Osteoblast (primary cell): ENCODE results near the gene CEP170B. TPM values are rescaled to one million over a fixed set of nuclear protein-coding genes. Genes with fewer than 3 reads are reported as not detected.
A peak's percentile ranks its signal among the peaks of the same experiment; 100 is the strongest.

Experiments
- DNase-seq: peaks from one replicate; pipeline ENCODE4 v3.0.0; 2011; ENCODE audit warnings: low spot score, mixed read lengths; ENCODE audit not compliant: insufficient read length; ENCODE audit errors: missing footprints
- H2AFZ ChIP-seq: 2 replicates; pipeline ENCODE4 v1.6.0; 2011; ENCODE audit warnings: mild to moderate bottlenecking, low read length
- H3K27ac ChIP-seq: 2 replicates; pipeline ENCODE4 v1.5.1; 2011; ENCODE audit warnings: mild to moderate bottlenecking, low read depth, low read length, moderate library complexity
- H3K27me3 ChIP-seq: 2 replicates; pipeline ENCODE4 v1.6.0; 2012; ENCODE audit warnings: mild to moderate bottlenecking, control low read depth, inconsistent platforms, low read length, moderate library complexity; ENCODE audit not compliant: insufficient read depth
- H3K36me3 ChIP-seq: 2 replicates; pipeline ENCODE4 v1.5.1; 2011; ENCODE audit warnings: mild to moderate bottlenecking, low read length, control low read depth, moderate library complexity; ENCODE audit not compliant: insufficient read depth
- H3K4me1 ChIP-seq: 2 replicates; pipeline ENCODE4 v1.5.1; 2011; ENCODE audit warnings: mild to moderate bottlenecking, low read length, control low read depth, moderate library complexity; ENCODE audit not compliant: insufficient read depth
- H3K4me2 ChIP-seq: 2 replicates; pipeline ENCODE4 v1.6.0; 2011; ENCODE audit warnings: mild to moderate bottlenecking, low read length; ENCODE audit not compliant: insufficient read depth
- H3K4me3 ChIP-seq: fragments of 200-600 bp; sonication (generic); 3 replicates; pipeline ENCODE4 v1.5.1; 2012; ENCODE audit warnings: mild to moderate bottlenecking, low read length, inconsistent platforms; ENCODE audit not compliant: insufficient read depth
- H3K79me2 ChIP-seq: 2 replicates; pipeline ENCODE4 v1.6.0; 2012; ENCODE audit warnings: mild to moderate bottlenecking, low read length, control low read depth, inconsistent platforms; ENCODE audit not compliant: insufficient read depth
- H3K9me3 ChIP-seq: 2 replicates; pipeline ENCODE4 v1.5.1; 2011; ENCODE audit warnings: low read depth, low read length, control low read depth
- H4K20me1 ChIP-seq: 2 replicates; pipeline ENCODE4 v1.6.0; 2012; ENCODE audit warnings: mild to moderate bottlenecking, low read length, control low read depth; ENCODE audit not compliant: insufficient read depth
- total RNA-seq: library from RNA; depleted of rRNA; stranded (reverse); fragments of >200 nt; gene quantifications from 2 replicates; pipeline ENCODE4 v1.2.3, GENCODE V29; 2012
- TF ChIP-seq, protein P1 (sequence below): IDR thresholded peaks from 2 replicates; pipeline ENCODE4 v1.5.1; 2011; ENCODE audit warnings: mild to moderate bottlenecking, low read depth, low read length, moderate library complexity; ENCODE audit errors: extremely low read depth

CEP170B gene
- total RNA-seq = 17.1 and 21.0 TPM in 2 replicates

- peak within 1 kb of the TSS; percentile 90 for H3K4me2 ChIP-seq
- peaks cover 29% of the 10 kb centered on the region for H4K20me1 ChIP-seq
- peaks cover under 1% of the 10 kb centered on the region for H3K36me3 ChIP-seq
- DNase-seq = peak; percentile 99
- peak within 1 kb of the TSS; percentile 69 for H3K27ac ChIP-seq
- H3K9me3 ChIP-seq = no peaks in the 10 kb centered on the region
- peaks cover 12% of the 10 kb centered on the region for H3K27me3 ChIP-seq
- H3K4me1 ChIP-seq = peaks cover 12% of the 10 kb centered on the region
- H2AFZ ChIP-seq = peak within 1 kb of the TSS; percentile 54
- peak within 1 kb of the TSS; percentile 87 for H3K4me3 ChIP-seq
- TF ChIP-seq, protein P1, sequence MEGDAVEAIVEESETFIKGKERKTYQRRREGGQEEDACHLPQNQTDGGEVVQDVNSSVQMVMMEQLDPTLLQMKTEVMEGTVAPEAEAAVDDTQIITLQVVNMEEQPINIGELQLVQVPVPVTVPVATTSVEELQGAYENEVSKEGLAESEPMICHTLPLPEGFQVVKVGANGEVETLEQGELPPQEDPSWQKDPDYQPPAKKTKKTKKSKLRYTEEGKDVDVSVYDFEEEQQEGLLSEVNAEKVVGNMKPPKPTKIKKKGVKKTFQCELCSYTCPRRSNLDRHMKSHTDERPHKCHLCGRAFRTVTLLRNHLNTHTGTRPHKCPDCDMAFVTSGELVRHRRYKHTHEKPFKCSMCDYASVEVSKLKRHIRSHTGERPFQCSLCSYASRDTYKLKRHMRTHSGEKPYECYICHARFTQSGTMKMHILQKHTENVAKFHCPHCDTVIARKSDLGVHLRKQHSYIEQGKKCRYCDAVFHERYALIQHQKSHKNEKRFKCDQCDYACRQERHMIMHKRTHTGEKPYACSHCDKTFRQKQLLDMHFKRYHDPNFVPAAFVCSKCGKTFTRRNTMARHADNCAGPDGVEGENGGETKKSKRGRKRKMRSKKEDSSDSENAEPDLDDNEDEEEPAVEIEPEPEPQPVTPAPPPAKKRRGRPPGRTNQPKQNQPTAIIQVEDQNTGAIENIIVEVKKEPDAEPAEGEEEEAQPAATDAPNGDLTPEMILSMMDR = no peak
- H3K79me2 ChIP-seq = peaks cover 44% of the 10 kb centered on the region
Observed at GRCh38 chr14:104865081-104865630, at the start of gene CEP170B. CEP170B (plus strand) TSS chr14:104865268; CDS start chr14:104868451, 3,183 bp downstream.

- H3K79me2 ChIP-seq = peaks cover 16% of the 10 kb centered on the region
- H3K4me3 ChIP-seq = peak overlapping the region; percentile 94
- H3K9me3 ChIP-seq = no peaks in the 10 kb centered on the region
- TF ChIP-seq, protein P1 = no peak
- no peak for DNase-seq
- H3K4me1 ChIP-seq = peaks cover 16% of the 10 kb centered on the region
- no peaks in the 10 kb centered on the region for H4K20me1 ChIP-seq
- H3K27ac ChIP-seq = peak overlapping the region; percentile 85
- H3K36me3 ChIP-seq = no peaks in the 10 kb centered on the region
- H3K27me3 ChIP-seq = no peaks in the 10 kb centered on the region
- peak overlapping the region; percentile 93 for H3K4me2 ChIP-seq
- peak overlapping the region; percentile 99 for H2AFZ ChIP-seq
Observed at GRCh38 chr14:104816616-104816884, 48.5 kb upstream of the CEP170B start.

- no peak overlapping the region for H3K27ac ChIP-seq
- peaks cover 16% of the 10 kb centered on the region for H3K4me1 ChIP-seq
- DNase-seq = peak; percentile 31
- no peaks in the 10 kb centered on the region for H3K36me3 ChIP-seq
- H3K27me3 ChIP-seq = no peaks in the 10 kb centered on the region
- H3K79me2 ChIP-seq = peaks cover 16% of the 10 kb centered on the region
- TF ChIP-seq, protein P1 = no peak
- no peak overlapping the region for H3K4me2 ChIP-seq
- no peaks in the 10 kb centered on the region for H3K9me3 ChIP-seq
- H2AFZ ChIP-seq = no peak overlapping the region
- H3K4me3 ChIP-seq = no peak overlapping the region
- H4K20me1 ChIP-seq = no peaks in the 10 kb centered on the region
Observed at GRCh38 chr14:104817930-104818713, 46.9 kb upstream of the CEP170B start.

DNA sequence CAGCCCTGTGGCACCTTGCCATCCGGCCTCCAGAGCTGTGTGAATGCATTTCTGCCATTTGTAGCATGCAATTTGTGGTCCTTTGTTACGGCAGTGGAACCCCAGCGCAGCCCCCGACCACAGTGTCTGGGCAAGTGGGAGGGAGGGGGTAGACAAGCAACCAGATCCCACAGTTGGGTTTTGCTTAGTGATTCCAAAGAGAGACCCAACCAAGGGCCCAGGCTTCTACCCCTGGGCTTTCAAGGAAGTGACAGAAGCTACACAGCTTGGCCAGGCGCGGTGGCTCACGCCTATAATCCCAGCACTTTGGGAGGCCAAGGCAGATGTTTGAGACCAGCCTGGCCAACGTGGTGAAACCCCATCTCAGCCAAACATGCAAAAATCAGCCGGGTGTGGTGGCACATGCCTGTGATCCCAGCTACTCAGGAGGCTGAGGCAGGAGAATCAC is 46.3 kb upstream of the CEP170B start:
- Histone ChIP-seq H2AFZ (no peak overlapping the region), H3K36me3 (no peaks in the 10 kb centered on the region), H3K27me3 (no peaks in the 10 kb centered on the region), H3K4me1 (peaks cover 16% of the 10 kb centered on the region), H3K27ac (no peak overlapping the region), H3K4me2 (no peak overlapping the region), H3K79me2 (peaks cover 15% of the 10 kb centered on the region), H4K20me1 (no peaks in the 10 kb centered on the region), H3K4me3 (no peak overlapping the region), H3K9me3 (no peaks in the 10 kb centered on the region)
- no peak for DNase-seq
- TF ChIP-seq, protein P1 = no peak
